ENCODE measurements around the gene CNKSR3. TPM values are rescaled to one million over a fixed set of nuclear protein-coding genes. Genes with fewer than 3 reads are reported as not detected.

CNKSR3 gene
- polyA plus RNA-seq, 3 donors: not detected

DNA sequence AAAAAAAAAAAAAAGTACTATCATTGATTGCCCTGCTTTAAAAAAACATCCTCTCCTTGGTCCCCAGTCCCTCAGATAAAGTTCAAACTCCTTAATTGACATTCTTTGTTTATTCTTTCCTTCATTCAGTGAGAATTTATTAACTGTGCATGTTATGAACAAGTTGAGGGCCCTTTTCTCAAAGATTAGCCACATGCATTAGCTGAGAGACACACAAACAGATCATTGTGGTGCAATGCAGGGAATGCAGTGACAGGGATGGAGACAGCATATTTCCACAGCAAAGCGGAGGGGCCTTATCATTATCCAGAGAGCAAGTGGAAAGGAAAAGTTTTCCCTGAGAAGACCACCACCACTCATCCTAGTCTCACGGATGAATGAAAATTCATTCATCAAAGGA is 132.0 kb downstream of the CNKSR3 start:
- H3K79me2 ChIP-seq (ENCODE audit: insufficient read depth, low read length): no peaks in the 10 kb centered on the region
- H3K36me3 Mint-ChIP-seq: no peaks in the 10 kb centered on the region
- peaks cover 10 to 12% of the 10 kb centered on the region in 2 donors for H3K4me1 ChIP-seq (ENCODE audit: control insufficient read depth in 1 of 2, insufficient read depth in 2 of 2, low read length in 2 of 2)
- no peak for TF ChIP-seq CTCF (IDR thresholded peaks at IDR 0.05)
- H3K4me2 ChIP-seq (replicated peaks; ENCODE audit: extremely low read depth, low read length, poor library complexity, severe bottlenecking): no peak overlapping the region
- DNase-seq: no peak
- no peaks in the 10 kb centered on the region for H3K27me3 ChIP-seq (ENCODE audit: control insufficient read depth in 2 of 2, insufficient read depth in 2 of 2, low read length in 2 of 2)
- H3K27me3 Mint-ChIP-seq (ENCODE audit: low read depth in 3 of 3): peaks cover 0 to 4% (median 2%) of the 10 kb centered on the region in 3 donors
- H3K9me3 Mint-ChIP-seq: peaks cover 0 to 9% (median 2%) of the 10 kb centered on the region in 7 donors
- peaks cover 0 to 5% of the 10 kb centered on the region in 2 donors for H3K9me3 ChIP-seq (replicated peaks in 1 of 2; ENCODE audit: control insufficient read depth in 1 of 2, insufficient read depth in 1 of 2, low read length in 2 of 2)
- H3K27ac ChIP-seq (ENCODE audit: low read depth in 1 of 2, low read length in 2 of 2): no peak overlapping the region
- peak overlapping the region in 1 of 7 donors; percentile 18 for H3K27ac Mint-ChIP-seq
- peaks cover 14% of the 10 kb centered on the region for H3K4me1 Mint-ChIP-seq
- H3K4me3 ChIP-seq (replicated peaks in 1 of 3; ENCODE audit: low read depth in 2 of 3, low read length in 3 of 3): no peak overlapping the region
- no peaks in the 10 kb centered on the region for H4K20me1 ChIP-seq (ENCODE audit: insufficient read depth, low read length)
- H3K9ac ChIP-seq (ENCODE audit: insufficient read depth, low read length, poor library complexity, severe bottlenecking): no peak overlapping the region
- H3K36me3 ChIP-seq (replicated peaks in 1 of 2; ENCODE audit: control insufficient read depth in 1 of 2, insufficient read depth in 2 of 2, low read length in 2 of 2): no peaks in the 10 kb centered on the region
- intact Hi-C loops (cut with micrococcal nuclease): no loop called here
- no peak overlapping the region for H3K4me3 Mint-ChIP-seq
- no peak overlapping the region for H2AFZ ChIP-seq (ENCODE audit: insufficient read depth, low read depth, low read length, poor library complexity, severe bottlenecking)
- WGBS (ENCODE audit: insufficient coverage): no CpG with 5 or more reads among the region's 2 CpGs

GRCh38 chr6:154377726-154378125 is 132.8 kb downstream of the CNKSR3 start:
- Histone ChIP-seq H3K9me3 (replicated peaks in 1 of 2; ENCODE audit: control insufficient read depth in 1 of 2, insufficient read depth in 1 of 2, low read length in 2 of 2) (no peaks in the 10 kb centered on the region), H3K4me1 (ENCODE audit: control insufficient read depth in 1 of 2, insufficient read depth in 2 of 2, low read length in 2 of 2) (peaks cover 10 to 12% of the 10 kb centered on the region in 2 donors), H3K4me2 (replicated peaks; ENCODE audit: extremely low read depth, low read length, poor library complexity, severe bottlenecking) (no peak overlapping the region), H3K4me3 (replicated peaks in 1 of 3; ENCODE audit: low read depth in 2 of 3, low read length in 3 of 3) (no peak overlapping the region), H4K20me1 (ENCODE audit: insufficient read depth, low read length) (no peaks in the 10 kb centered on the region), H3K36me3 (replicated peaks in 1 of 2; ENCODE audit: control insufficient read depth in 1 of 2, insufficient read depth in 2 of 2, low read length in 2 of 2) (no peaks in the 10 kb centered on the region), H2AFZ (ENCODE audit: insufficient read depth, low read depth, low read length, poor library complexity, severe bottlenecking) (no peak overlapping the region), H3K27ac (ENCODE audit: low read depth in 1 of 2, low read length in 2 of 2) (no peak overlapping the region), H3K79me2 (ENCODE audit: insufficient read depth, low read length) (no peaks in the 10 kb centered on the region), H3K9ac (ENCODE audit: insufficient read depth, low read length, poor library complexity, severe bottlenecking) (no peak overlapping the region), H3K27me3 (ENCODE audit: control insufficient read depth in 2 of 2, insufficient read depth in 2 of 2, low read length in 2 of 2) (no peaks in the 10 kb centered on the region)
- peaks cover 14% of the 10 kb centered on the region for H3K4me1 Mint-ChIP-seq
- H3K27me3 Mint-ChIP-seq (ENCODE audit: low read depth in 3 of 3): peaks cover 0 to 4% (median 2%) of the 10 kb centered on the region in 3 donors
- no peak for TF ChIP-seq CTCF (IDR thresholded peaks at IDR 0.05)
- H3K27ac Mint-ChIP-seq: no peak overlapping the region
- 100% methylated on average over 1 of the region's 4 CpGs for WGBS (ENCODE audit: insufficient coverage)
- peaks cover 0 to 2% (median 0%) of the 10 kb centered on the region in 7 donors for H3K9me3 Mint-ChIP-seq
- intact Hi-C loops (cut with micrococcal nuclease): no loop called here
- no peak for DNase-seq
- H3K36me3 Mint-ChIP-seq: no peaks in the 10 kb centered on the region
- no peak overlapping the region for H3K4me3 Mint-ChIP-seq

Measured in CD14-positive monocyte (primary cell).